K562 (cell line): Measurements from ENCODE around the gene TP53BP2. TPM values are rescaled to one million over a fixed set of nuclear protein-coding genes. Genes with fewer than 3 reads are reported as not detected.

Experiments
- ATAC-seq: fragments of 200-7000 bp; cut with Tn5 transposase; 3 replicates; pipeline ENCODE4 v1.9.1; 2020; ENCODE audit warnings: moderate library complexity
- BruUV-seq: library from RNA; stranded (reverse); fragments of 400-500 nt; replicated peaks from 2 replicates; lab custom pipeline; 2021; lab: Mats Ljungman, UMichigan
- CTCF ChIA-PET: fragments of 300-600 bp; formaldehyde crosslinking; extraction: SDS; loops from one replicate; lab custom pipeline; 2021; ENCODE audit warnings: low intra/inter-chr PET ratio; lab: Yijun Ruan, JAX
- POLR2A ChIA-PET: fragments of 300-600, 350-650 bp; sonication (Branson Sonifier 250); formaldehyde crosslinking; extraction: SDS; loops from one replicate; lab custom pipeline; 2021; ENCODE audit warnings: antibody characterized with exemption, inconsistent platforms; lab: Yijun Ruan, JAX
- DNase-seq, 4 experiments: peaks; one replicate each; pipeline versions ENCODE4 v3.0.0 to v3.0.0-alpha.2; 2011 to 2018; ENCODE audit warnings: low spot score in 3 of 4, mixed read lengths in 3 of 4; ENCODE audit errors: extremely low read depth in 1 of 4
- FAIRE-seq: peaks from 2 replicates; lab custom pipeline; 2011; peaks lifted over from hg19 to GRCh38; lab: Jason Lieb, UNC
- H2AFZ ChIP-seq: 2 replicates; pipeline ENCODE4 v1.6.0; 2011; ENCODE audit warnings: low read depth, low read length, control low read depth, inconsistent platforms
- H3K27ac ChIP-seq: fragments of 200-600 bp; 3 replicates; pipeline ENCODE4 v1.8.0; 2011; ENCODE audit warnings: low read depth, mild to moderate bottlenecking, control low read depth, inconsistent platforms, low read length, moderate library complexity, mixed read lengths; ENCODE audit errors: extremely low read depth
- H3K27me3 ChIP-seq, 2 experiments: fragments of 300-600 bp in 1 of 2; 2 replicates in 1 of 2; 3 replicates in 1 of 2; pipeline versions ENCODE4 v1.6.0 to v1.8.0; 2011; ENCODE audit warnings: inconsistent platforms in 2 of 2, low read length in 2 of 2, mild to moderate bottlenecking in 1 of 2, mixed read lengths in 1 of 2, moderate library complexity in 1 of 2; ENCODE audit not compliant: control insufficient read depth in 2 of 2, insufficient read depth in 2 of 2
- H3K36me3 ChIP-seq: fragments of 300-600 bp; 3 replicates; pipeline ENCODE4 v1.8.0; 2011; ENCODE audit warnings: mild to moderate bottlenecking, low read length, inconsistent platforms; ENCODE audit not compliant: control insufficient read depth, insufficient read depth
- H3K4me1 ChIP-seq, 2 experiments: fragments of 200-600 bp in 1 of 2; replicated peaks in 1 of 2; 2 replicates in 1 of 2; 3 replicates in 1 of 2; pipeline versions ENCODE4 v1.5.1 to v1.8.0; 2011; ENCODE audit warnings: inconsistent platforms in 2 of 2, low read length in 2 of 2, mild to moderate bottlenecking in 1 of 2, mixed read lengths in 1 of 2, moderate library complexity in 1 of 2; ENCODE audit not compliant: control insufficient read depth in 2 of 2, insufficient read depth in 2 of 2
- H3K4me2 ChIP-seq: 2 replicates; pipeline ENCODE4 v1.6.1; 2011; ENCODE audit warnings: low read length, control low read depth, inconsistent platforms, mixed read lengths; ENCODE audit not compliant: insufficient read depth
- H3K4me3 ChIP-seq: fragments of 200-600 bp; sonication (generic), shearing (Covaris generic); 2 replicates; pipeline ENCODE4 v1.5.1; 2016; ENCODE audit warnings: control low read depth, inconsistent platforms
- H3K79me2 ChIP-seq: fragments of 200-600 bp; 3 replicates; pipeline ENCODE4 v1.8.0; 2011; ENCODE audit warnings: low read length, inconsistent platforms; ENCODE audit not compliant: control insufficient read depth, insufficient read depth
- H3K9ac ChIP-seq, 2 experiments: 2 replicates each; pipeline versions ENCODE4 v1.6.0 to v1.6.1; 2011; ENCODE audit warnings: low read depth in 2 of 2, low read length in 2 of 2, control low read depth in 1 of 2, inconsistent platforms in 1 of 2, mild to moderate bottlenecking in 1 of 2, mixed read lengths in 1 of 2; ENCODE audit not compliant: insufficient read depth in 1 of 2
- H3K9me1 ChIP-seq: one replicate; pipeline ENCODE4 v1.6.0; 2011; ENCODE audit warnings: inconsistent platforms, mild to moderate bottlenecking, low read length, moderate library complexity; ENCODE audit not compliant: control insufficient read depth, insufficient read depth
- H3K9me3 ChIP-seq: replicated peaks from 2 replicates; pipeline ENCODE4 v1.5.1; 2011; ENCODE audit warnings: low read depth, low read length, inconsistent platforms; ENCODE audit not compliant: control insufficient read depth, insufficient read depth
- H4K20me1 ChIP-seq: replicated peaks from 2 replicates; pipeline ENCODE4 v1.6.1; 2011; ENCODE audit warnings: low read length, inconsistent platforms, mixed read lengths; ENCODE audit not compliant: control insufficient read depth, insufficient read depth
- CHD1 ChIP-seq: fragments of 200-600 bp; sonication (generic); IDR thresholded peaks from one replicate; pipeline ENCODE4 v1.6.1; 2012; ENCODE audit warnings: mild to moderate bottlenecking, moderate library complexity, low read length, inconsistent platforms
- FOXP4 ChIP-seq: sonication (generic); formaldehyde crosslinking; IDR thresholded peaks from 2 replicates; pipeline ENCODE4 v1.8.0; 2022; ENCODE audit warnings: mild to moderate bottlenecking, missing genetic modification reagents, borderline replicate concordance
- HNRNPH1 ChIP-seq: fragments of 200-400 bp; formaldehyde crosslinking; optimal IDR thresholded peaks from 2 replicates; pipeline ENCODE3; 2017; ENCODE audit warnings: low read depth, mild to moderate bottlenecking, low read length, moderate library complexity
- KLF10 ChIP-seq: fragments of 250-450 bp; sonication (Bioruptor Pico); IDR thresholded peaks from 2 replicates; pipeline ENCODE4 v1.6.1; 2021; ENCODE audit warnings: matching md5 sums
- NCOA1 ChIP-seq: fragments of 450-650 bp; IDR thresholded peaks from 2 replicates; pipeline ENCODE4 v1.6.1; 2016; ENCODE audit warnings: low read depth
- SLC30A9 ChIP-seq: fragments of 250-450 bp; sonication (Bioruptor Pico); IDR thresholded peaks from 2 replicates; pipeline ENCODE4 v1.8.0; 2022; ENCODE audit warnings: mild to moderate bottlenecking, moderate library complexity
- SMARCA5 ChIP-seq: fragments of 450-650 bp; IDR thresholded peaks from 2 replicates; pipeline ENCODE4 v1.6.1; 2016
- TAF9B ChIP-seq: fragments of 450-650 bp; IDR thresholded peaks from 2 replicates; pipeline ENCODE4 v1.6.1; 2018; ENCODE audit warnings: mild to moderate bottlenecking; ENCODE audit not compliant: partially characterized antibody
- ZNF165 ChIP-seq: fragments of 250-450 bp; sonication (Bioruptor Pico); IDR thresholded peaks from 2 replicates; pipeline ENCODE4 v1.4.0; 2020; ENCODE audit warnings: borderline replicate concordance
- WGBS: fragments of 100-300 bp; shearing (Covaris generic); methylation state at CpG from one replicate; pipeline ENCODE4 v1.1.6; 2016; ENCODE audit warnings: low coverage, mixed read lengths; ENCODE audit not compliant: insufficient coverage; ENCODE audit errors: missing lambda C conversion rate; 5-methylcytosine and 5-hydroxymethylcytosine counted together
- in situ Hi-C: fragments of 300-500 bp; cut with MboI; formaldehyde crosslinking; loops from 4 replicates; pipeline ENCODE4 v1.15.0; 2018; ENCODE audit warnings: inconsistent platforms, mixed read lengths
- intact Hi-C: fragments of 100-400 bp; cut with micrococcal nuclease; formaldehyde crosslinking; loops from 2 replicates; pipeline ENCODE4 v1.14.2; 2022
- polyA plus RNA-seq, 8 experiments: library from polyadenylated mRNA; depleted of rRNA in 4 of 8; stranded (reverse) in 5 of 8; unstranded in 3 of 8; fragments of >200 nt; fragmentation: Nextera tagmentation in 2 of 8; fragmentation: Illumina TruSeq in 1 of 8; extraction: Ambion mirVana in 2 of 8; extraction: Trizol in 1 of 8; gene quantifications; 2 replicates each; pipeline versions ENCODE4 v1.2.1 to v1.2.3, GENCODE V29; 2011 to 2014; ENCODE audit warnings: inconsistent platforms in 1 of 8, missing spikeins in 1 of 8
- total RNA-seq, 7 experiments: library from RNA; depleted of rRNA in 6 of 7; stranded (reverse); fragments of >200 nt in 6 of 7; fragmentation: Illumina TruSeq in 2 of 7; extraction: Trizol in 2 of 7; gene quantifications; 2 replicates each; pipeline versions ENCODE4 v1.2.1 to v1.2.3, GENCODE V29; 2011 to 2021; ENCODE audit warnings: low replicate concordance in 1 of 7
- TF ChIP-seq, protein P1 (sequence below): fragments of 450-650 bp; IDR thresholded peaks from 2 replicates; pipeline ENCODE4 v1.7.0; 2016; ENCODE audit warnings: borderline replicate concordance
- TF ChIP-seq, protein P2 (sequence below): sonication (generic); formaldehyde crosslinking; IDR thresholded peaks from 2 replicates; pipeline ENCODE4 v1.8.0; 2022; ENCODE audit warnings: missing genetic modification reagents, mild to moderate bottlenecking, moderate library complexity, borderline replicate concordance

The TP53BP2 gene
- total and polyA plus RNA-seq, 9 of the 15 experiments (the other 6 are each of a cell fraction or from before 2014, with no cell fraction given): 17.0 to 69.6 (median 40.1) TPM

- H3K9ac ChIP-seq: no peak overlapping the region
- peaks cover 0 to 10% of the 10 kb centered on the region in 2 experiments; a peak in 2 of 5 replicates for H3K4me1 ChIP-seq
- ATAC-seq: no peak
- H3K4me3 ChIP-seq: no peak overlapping the region
- TF ChIP-seq HNRNPH1: no peak
- no peak for TF ChIP-seq TAF9B
- no peak for TF ChIP-seq SLC30A9
- no peak for TF ChIP-seq FOXP4
- no peak for TF ChIP-seq NCOA1
- TF ChIP-seq, protein P1, sequence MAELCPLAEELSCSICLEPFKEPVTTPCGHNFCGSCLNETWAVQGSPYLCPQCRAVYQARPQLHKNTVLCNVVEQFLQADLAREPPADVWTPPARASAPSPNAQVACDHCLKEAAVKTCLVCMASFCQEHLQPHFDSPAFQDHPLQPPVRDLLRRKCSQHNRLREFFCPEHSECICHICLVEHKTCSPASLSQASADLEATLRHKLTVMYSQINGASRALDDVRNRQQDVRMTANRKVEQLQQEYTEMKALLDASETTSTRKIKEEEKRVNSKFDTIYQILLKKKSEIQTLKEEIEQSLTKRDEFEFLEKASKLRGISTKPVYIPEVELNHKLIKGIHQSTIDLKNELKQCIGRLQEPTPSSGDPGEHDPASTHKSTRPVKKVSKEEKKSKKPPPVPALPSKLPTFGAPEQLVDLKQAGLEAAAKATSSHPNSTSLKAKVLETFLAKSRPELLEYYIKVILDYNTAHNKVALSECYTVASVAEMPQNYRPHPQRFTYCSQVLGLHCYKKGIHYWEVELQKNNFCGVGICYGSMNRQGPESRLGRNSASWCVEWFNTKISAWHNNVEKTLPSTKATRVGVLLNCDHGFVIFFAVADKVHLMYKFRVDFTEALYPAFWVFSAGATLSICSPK: no peak
- no peak for TF ChIP-seq SMARCA5
- TF ChIP-seq ZNF165 (CRISPR knock-in tag): no peak
- TF ChIP-seq CHD1: no peak
- no peak for TF ChIP-seq KLF10
- TF ChIP-seq, protein P2, sequence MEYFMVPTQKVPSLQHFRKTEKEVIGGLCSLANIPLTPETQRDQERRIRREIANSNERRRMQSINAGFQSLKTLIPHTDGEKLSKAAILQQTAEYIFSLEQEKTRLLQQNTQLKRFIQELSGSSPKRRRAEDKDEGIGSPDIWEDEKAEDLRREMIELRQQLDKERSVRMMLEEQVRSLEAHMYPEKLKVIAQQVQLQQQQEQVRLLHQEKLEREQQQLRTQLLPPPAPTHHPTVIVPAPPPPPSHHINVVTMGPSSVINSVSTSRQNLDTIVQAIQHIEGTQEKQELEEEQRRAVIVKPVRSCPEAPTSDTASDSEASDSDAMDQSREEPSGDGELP (CRISPR knock-in tag): no peak
- H3K9me3 ChIP-seq: no peaks in the 10 kb centered on the region
- BruUV-seq: no TSS peak
- no peak overlapping the region for H3K4me2 ChIP-seq
- in situ Hi-C loops (loop anchor here (10.0 kb wide), 1 partner anchor 197 kb away; no protein-coding TSS in a partner anchor), intact Hi-C loops (no loop called here)
- no peaks in the 10 kb centered on the region for H3K27me3 ChIP-seq
- peaks cover 93% of the 10 kb centered on the region for H3K36me3 ChIP-seq
- no peak for DNase-seq
- no peaks in the 10 kb centered on the region for H3K79me2 ChIP-seq
- no peak overlapping the region for H2AFZ ChIP-seq
- no peaks in the 10 kb centered on the region for H3K9me1 ChIP-seq
- no peak for FAIRE-seq
- ChIA-PET CTCF (no interaction called here), POLR2A (interaction anchor here (0.6 to 2.1 kb wide), 5 partner anchors 11 to 1057 kb away, joined by 3 to 12 read pairs (median 3); no protein-coding TSS in a partner anchor)
- no peak overlapping the region for H3K27ac ChIP-seq
- 84% methylated on average over 4 of the region's 4 CpGs for WGBS
- no peaks in the 10 kb centered on the region for H4K20me1 ChIP-seq
Observed at GRCh38 chr1:223751696-223752095, 94.1 kb downstream of the TP53BP2 start.
